SU-DHL-6 (cell line): ENCODE data around the gene NT5DC1.

Experiments used
- CTCF ChIP-seq: fragments of 200-600 bp; sonication (generic); IDR thresholded peaks from one replicate; pipeline ENCODE4 v1.5.1; 2017; ENCODE audit warnings: antibody characterized with exemption, mild to moderate bottlenecking, low read length, moderate library complexity; ENCODE audit not compliant: insufficient read depth, poor library complexity, severe bottlenecking
- EZH2phosphoT487 ChIP-seq: fragments of 200-600 bp; sonication (generic), shearing (Covaris generic); conservative IDR thresholded peaks from 2 replicates; pipeline ENCODE4 v1.6.1; 2018; ENCODE audit warnings: mild to moderate bottlenecking, antibody characterized with exemption, low read length, moderate library complexity, mixed read lengths

- TF ChIP-seq CTCF (no peak), EZH2phosphoT487 (no peak)
Measured at GRCh38 chr6:116074732-116075390, 25.8 kb upstream of the NT5DC1 start.
